Stimulated activated naive CD8-positive, alpha-beta T cell treated with anti-CD3 and anti-CD28 coated beads, Interleukin-15, amount 100 ng/mL, for 72 hours (primary cell): Measurements from ENCODE around the gene UBXN4.

Source experiments
- ATAC-seq: fragments of 150-1000 bp; cut with Tn5 transposase; 2 replicates; pipeline ENCODE4 v1.10.0; 2021; ENCODE audit warnings: mild to moderate bottlenecking, moderate library complexity
- DNase-seq, 2 donors: peaks; one replicate each; pipeline ENCODE4 v3.0.0; 2021 to 2022
- H3K27ac Mint-ChIP-seq, 2 donors: one replicate each; pipeline ENCODE4 v1.8.0; 2022; ENCODE audit warnings: mild to moderate bottlenecking in 2 of 2, mixed read lengths in 2 of 2, moderate library complexity in 2 of 2
- H3K27me3 Mint-ChIP-seq: one replicate; pipeline ENCODE4 v1.8.0; 2022; ENCODE audit warnings: mixed read lengths
- H3K4me1 Mint-ChIP-seq: one replicate; pipeline ENCODE4 v1.8.0; 2022; ENCODE audit warnings: mild to moderate bottlenecking, mixed read lengths
- H3K4me3 Mint-ChIP-seq, 2 donors: one replicate each; pipeline ENCODE4 v1.8.0; 2022; ENCODE audit warnings: mild to moderate bottlenecking in 2 of 2, mixed read lengths in 2 of 2, moderate library complexity in 1 of 2
- H3K9me3 Mint-ChIP-seq, 2 donors: one replicate each; pipeline ENCODE4 v1.8.0; 2022; ENCODE audit warnings: mixed read lengths in 2 of 2

UBXN4 gene

GRCh38 chr2:135817466-135817865, 75.8 kb downstream of the UBXN4 start:
- DNase-seq (no peak), ATAC-seq (no peak)
- H3K9me3 Mint-ChIP-seq = peaks cover 20 to 24% of the 10 kb centered on the region in 2 donors
- H3K4me3 Mint-ChIP-seq = no peak overlapping the region
- H3K4me1 Mint-ChIP-seq = peaks cover 80% of the 10 kb centered on the region
- no peak overlapping the region for H3K27ac Mint-ChIP-seq
- H3K27me3 Mint-ChIP-seq = no peaks in the 10 kb centered on the region

GRCh38 chr2:135817951-135818350, 76.3 kb downstream of the UBXN4 start:
- Mint-ChIP-seq H3K4me3 (no peak overlapping the region), H3K27me3 (no peaks in the 10 kb centered on the region), H3K9me3 (peaks cover 23 to 24% of the 10 kb centered on the region in 2 donors), H3K4me1 (peaks cover 84% of the 10 kb centered on the region), H3K27ac (no peak overlapping the region)
- DNase-seq = no peak
- no peak for ATAC-seq

GRCh38 chr2:135818937-135819610, 77.4 kb downstream of the UBXN4 start:
- ATAC-seq = no peak
- H3K4me3 Mint-ChIP-seq = peak overlapping the region; percentile 5 to 70
- peaks cover 20 to 22% of the 10 kb centered on the region in 2 donors for H3K9me3 Mint-ChIP-seq
- peaks cover 90% of the 10 kb centered on the region for H3K4me1 Mint-ChIP-seq
- no peak overlapping the region for H3K27ac Mint-ChIP-seq
- H3K27me3 Mint-ChIP-seq = no peaks in the 10 kb centered on the region
- peak; percentile 29 to 50 for DNase-seq

- peak; percentile 87 to 94 for DNase-seq
- H3K4me1 Mint-ChIP-seq = peaks cover 83% of the 10 kb centered on the region
These were observed 78.5 kb downstream of the UBXN4 start for GRCh38 chr2:135820003-135820618.

GRCh38 chr2:135821190-135821589, 79.5 kb downstream of the UBXN4 start:
- Mint-ChIP-seq H3K4me3 (peak overlapping the region; percentile 70 to 73), H3K27me3 (no peaks in the 10 kb centered on the region), H3K4me1 (peaks cover 83% of the 10 kb centered on the region), H3K9me3 (peaks cover 13 to 18% of the 10 kb centered on the region in 2 donors), H3K27ac (peak overlapping the region; percentile 66 to 86)
- no peak for DNase-seq
- ATAC-seq = no peak

More at GRCh38 chr2:135820003-135820618, 78.5 kb downstream of the UBXN4 start:
- Mint-ChIP-seq H3K27me3 (no peaks in the 10 kb centered on the region), H3K27ac (peak overlapping the region; percentile 81 to 84), H3K4me3 (peak overlapping the region; percentile 70 to 73), H3K9me3 (peaks cover 15 to 18% of the 10 kb centered on the region in 2 donors)
- ATAC-seq = peak; percentile 98

- DNase-seq (no peak), ATAC-seq (no peak)
- Mint-ChIP-seq H3K9me3 (peaks cover 13 to 18% of the 10 kb centered on the region in 2 donors), H3K4me3 (no peak overlapping the region), H3K27ac (peak overlapping the region in 1 of 2 donors; percentile 12), H3K27me3 (no peaks in the 10 kb centered on the region), H3K4me1 (peaks cover 70% of the 10 kb centered on the region)
These were observed 81.2 kb downstream of the UBXN4 start for GRCh38 chr2:135822855-135823254.

- Mint-ChIP-seq H3K9me3 (peaks cover 13 to 18% of the 10 kb centered on the region in 2 donors), H3K4me1 (peaks cover 49% of the 10 kb centered on the region), H3K27me3 (no peaks in the 10 kb centered on the region), H3K27ac (no peak overlapping the region), H3K4me3 (peak overlapping the region in 1 of 2 donors; percentile 51)
- DNase-seq = no peak
- no peak for ATAC-seq
These were observed 83.5 kb downstream of the UBXN4 start for GRCh38 chr2:135825131-135825530.

GRCh38 chr2:135825550-135826176, 84.0 kb downstream of the UBXN4 start:
- H3K9me3 Mint-ChIP-seq = peaks cover 13 to 18% of the 10 kb centered on the region in 2 donors
- H3K27me3 Mint-ChIP-seq = no peaks in the 10 kb centered on the region
- peaks cover 44% of the 10 kb centered on the region for H3K4me1 Mint-ChIP-seq
- H3K4me3 Mint-ChIP-seq = no peak overlapping the region
- DNase-seq = no peak
- H3K27ac Mint-ChIP-seq = no peak overlapping the region
- ATAC-seq = no peak

GRCh38 chr2:135826544-135826943, 84.9 kb downstream of the UBXN4 start:
- ATAC-seq = no peak
- Mint-ChIP-seq H3K27ac (no peak overlapping the region), H3K4me1 (peaks cover 35% of the 10 kb centered on the region), H3K4me3 (no peak overlapping the region), H3K9me3 (peaks cover 13 to 18% of the 10 kb centered on the region in 2 donors), H3K27me3 (no peaks in the 10 kb centered on the region)
- DNase-seq = no peak

- no peak for DNase-seq
- no peak for ATAC-seq
- H3K9me3 Mint-ChIP-seq = no peaks in the 10 kb centered on the region
- H3K27ac Mint-ChIP-seq = peak overlapping the region in 1 of 2 donors; percentile 48
- H3K4me3 Mint-ChIP-seq = no peak overlapping the region
- H3K4me1 Mint-ChIP-seq = peaks cover 14% of the 10 kb centered on the region
- no peaks in the 10 kb centered on the region for H3K27me3 Mint-ChIP-seq
These were observed 87.9 kb downstream of the UBXN4 start for GRCh38 chr2:135829378-135830135.

GRCh38 chr2:135831180-135831812, 89.6 kb downstream of the UBXN4 start:
- Mint-ChIP-seq H3K27me3 (no peaks in the 10 kb centered on the region), H3K27ac (no peak overlapping the region), H3K9me3 (no peaks in the 10 kb centered on the region), H3K4me3 (no peak overlapping the region), H3K4me1 (peaks cover 10% of the 10 kb centered on the region)
- ATAC-seq = no peak
- no peak for DNase-seq

- no peak overlapping the region for H3K27ac Mint-ChIP-seq
- H3K4me1 Mint-ChIP-seq = peaks cover 18% of the 10 kb centered on the region
- H3K4me3 Mint-ChIP-seq = no peak overlapping the region
- H3K27me3 Mint-ChIP-seq = no peaks in the 10 kb centered on the region
- ATAC-seq (no peak), DNase-seq (no peak)
- no peaks in the 10 kb centered on the region for H3K9me3 Mint-ChIP-seq
These were observed 91.2 kb downstream of the UBXN4 start for GRCh38 chr2:135832891-135833290.
